HepG2 (cell line): ENCODE data around the gene UBE3A. TPM values are rescaled to one million over a fixed set of nuclear protein-coding genes. Genes with fewer than 3 reads are reported as not detected.

Experiments
- CHCHD3 ChIP-seq: sonication (generic); formaldehyde crosslinking; IDR thresholded peaks from 2 replicates; pipeline ENCODE4 v1.8.0; 2022; ENCODE audit warnings: mild to moderate bottlenecking, missing genetic modification reagents, moderate library complexity
- ELF4 ChIP-seq: sonication (generic); formaldehyde crosslinking; IDR thresholded peaks from 2 replicates; pipeline ENCODE4 v1.5.0; 2020; ENCODE audit warnings: missing genetic modification reagents, mild to moderate bottlenecking, moderate library complexity, borderline replicate concordance
- FOSL2 ChIP-seq: sonication (generic); formaldehyde crosslinking; IDR thresholded peaks from 2 replicates; pipeline ENCODE4 v1.4.0; 2020; ENCODE audit warnings: missing genetic modification reagents
- HMGXB3 ChIP-seq: sonication (generic); formaldehyde crosslinking; IDR thresholded peaks from 2 replicates; pipeline ENCODE4 v1.4.0; 2020; ENCODE audit warnings: missing genetic modification reagents, borderline replicate concordance
- IRF2 ChIP-seq: IDR thresholded peaks from 2 replicates; pipeline ENCODE4 v1.6.1; 2018; ENCODE audit warnings: missing genetic modification reagents, missing compliant biosample characterization
- KAT2B ChIP-seq: fragments of 150-350 bp; IDR thresholded peaks from 2 replicates; pipeline ENCODE4 v1.6.1; 2014; ENCODE audit warnings: low read depth, low read length, borderline replicate concordance
- KAT7 ChIP-seq: IDR thresholded peaks from 2 replicates; pipeline ENCODE4 v1.6.1; 2018; ENCODE audit warnings: borderline replicate concordance, missing compliant biosample characterization
- KLF15 ChIP-seq: sonication (generic); formaldehyde crosslinking; IDR thresholded peaks from 2 replicates; pipeline ENCODE4 v1.8.1; 2023; ENCODE audit warnings: borderline replicate concordance, mild to moderate bottlenecking, inconsistent platforms, missing genetic modification reagents, mixed read lengths
- MTF2 ChIP-seq: sonication (generic); formaldehyde crosslinking; IDR thresholded peaks from 2 replicates; pipeline ENCODE4 v1.5.0; 2020; ENCODE audit warnings: missing genetic modification reagents, borderline replicate concordance
- TOPORS ChIP-seq: sonication (generic); formaldehyde crosslinking; IDR thresholded peaks from 2 replicates; pipeline ENCODE4 v1.8.0; 2023; ENCODE audit warnings: mild to moderate bottlenecking, missing genetic modification reagents
- TP53 ChIP-seq: sonication (generic); formaldehyde crosslinking; conservative IDR thresholded peaks from 2 replicates; pipeline ENCODE4 v1.4.0; 2020; ENCODE audit warnings: missing genetic modification reagents
- ZBTB7A ChIP-seq: sonication (generic); formaldehyde crosslinking; IDR thresholded peaks from 2 replicates; pipeline ENCODE4 v1.8.0; 2022; ENCODE audit warnings: mild to moderate bottlenecking, missing genetic modification reagents
- ZNF143 ChIP-seq: sonication (generic); formaldehyde crosslinking; IDR thresholded peaks from 2 replicates; pipeline ENCODE4 v1.4.0; 2020; ENCODE audit warnings: missing genetic modification reagents
- ZNF367 ChIP-seq: sonication (generic); formaldehyde crosslinking; IDR thresholded peaks from 2 replicates; pipeline ENCODE4 v1.4.0; 2020; ENCODE audit warnings: missing genetic modification reagents, borderline replicate concordance
- ZNF484 ChIP-seq: sonication (generic); formaldehyde crosslinking; IDR thresholded peaks from 2 replicates; pipeline ENCODE4 v1.5.1; 2020; ENCODE audit warnings: mild to moderate bottlenecking, low read depth, missing genetic modification reagents, borderline replicate concordance
- ZNF512B ChIP-seq: sonication (generic); formaldehyde crosslinking; IDR thresholded peaks from 2 replicates; pipeline ENCODE4 v1.5.1; 2020; ENCODE audit warnings: missing genetic modification reagents, mild to moderate bottlenecking, borderline replicate concordance
- ZNF547 ChIP-seq: sonication (generic); formaldehyde crosslinking; IDR thresholded peaks from 2 replicates; pipeline ENCODE4 v1.5.1; 2020; ENCODE audit warnings: mild to moderate bottlenecking, missing genetic modification reagents
- ZNF580 ChIP-seq: IDR thresholded peaks from 2 replicates; pipeline ENCODE4 v1.6.1; 2016; ENCODE audit warnings: low read depth, borderline replicate concordance
- ZXDC ChIP-seq: sonication (generic); formaldehyde crosslinking; IDR thresholded peaks from 2 replicates; pipeline ENCODE4 v1.5.0; 2020; ENCODE audit warnings: mild to moderate bottlenecking, missing genetic modification reagents
- polyA plus RNA-seq, 8 experiments: library from polyadenylated mRNA; depleted of rRNA in 3 of 8; stranded (reverse) in 7 of 8; unstranded in 1 of 8; fragments of >200 nt; fragmentation: Illumina TruSeq in 4 of 8; extraction: Trizol in 4 of 8; gene quantifications; 2 replicates each; pipeline versions ENCODE4 v1.2.1 to v1.2.3, GENCODE V29; 2011 to 2016; ENCODE audit warnings: low read depth in 4 of 8, missing spikeins in 1 of 8, mixed read lengths in 1 of 8; ENCODE audit not compliant: insufficient read depth in 1 of 8
- total RNA-seq, 5 experiments: library from RNA; depleted of rRNA; stranded (reverse); fragments of >200 nt; fragmentation: Illumina TruSeq; extraction: Trizol; gene quantifications; 2 replicates each; pipeline ENCODE4 v1.2.3, GENCODE V29; 2016; ENCODE audit warnings: low read depth in 1 of 5

The UBE3A gene
- total and polyA plus RNA-seq, 2 of the 13 experiments (the other 11 are each of a cell fraction or from before 2014, with no cell fraction given) = 17.3 to 80.5 TPM

GRCh38 chr15:25438601-25439368 is at the start of gene UBE3A (continued):
- no peak for TF ChIP-seq HMGXB3 (CRISPR knock-in tag)
- TF ChIP-seq FOSL2 (CRISPR knock-in tag) = 0 out of 2 replicates have a peak, but pooled peaks have one; percentile 13
- 0 out of 2 replicates have a peak, but pooled peaks have one; percentile 21 for TF ChIP-seq IRF2 (CRISPR knock-in tag)
- no peak for TF ChIP-seq KLF15 (CRISPR knock-in tag)
- no peak for TF ChIP-seq ZXDC (CRISPR knock-in tag)
- TF ChIP-seq TP53 (CRISPR knock-in tag) = no peak
- no peak; the same call in 1 of the 2 replicates for TF ChIP-seq CHCHD3 (CRISPR knock-in tag)
- peak; percentile 33; the same call in 1 of the 2 replicates for TF ChIP-seq ZNF580 (CRISPR knock-in tag)
- TF ChIP-seq ZBTB7A (CRISPR knock-in tag) = no peak
- TF ChIP-seq ZNF367 (CRISPR knock-in tag) = no peak
- 0 out of 2 replicates have a peak, but pooled peaks have one; percentile 64 for TF ChIP-seq ELF4 (CRISPR knock-in tag)
- TF ChIP-seq ZNF143 (CRISPR knock-in tag) = peak; percentile 86
- no peak for TF ChIP-seq KAT2B
- TF ChIP-seq ZNF484 (CRISPR knock-in tag) = no peak
- TF ChIP-seq ZNF512B (CRISPR knock-in tag) = no peak
- no peak; the same call in none of the 2 replicates for TF ChIP-seq ZNF547 (CRISPR knock-in tag)
- 0 out of 2 replicates have a peak, but pooled peaks have one; percentile 38 for TF ChIP-seq MTF2
- peak; percentile 69; the same call in 1 of the 2 replicates for TF ChIP-seq KAT7 (CRISPR knock-in tag)
- TF ChIP-seq TOPORS (CRISPR knock-in tag) = no peak
